ENCODE measurements around the gene MYADML2.

The MYADML2 gene

DNA sequence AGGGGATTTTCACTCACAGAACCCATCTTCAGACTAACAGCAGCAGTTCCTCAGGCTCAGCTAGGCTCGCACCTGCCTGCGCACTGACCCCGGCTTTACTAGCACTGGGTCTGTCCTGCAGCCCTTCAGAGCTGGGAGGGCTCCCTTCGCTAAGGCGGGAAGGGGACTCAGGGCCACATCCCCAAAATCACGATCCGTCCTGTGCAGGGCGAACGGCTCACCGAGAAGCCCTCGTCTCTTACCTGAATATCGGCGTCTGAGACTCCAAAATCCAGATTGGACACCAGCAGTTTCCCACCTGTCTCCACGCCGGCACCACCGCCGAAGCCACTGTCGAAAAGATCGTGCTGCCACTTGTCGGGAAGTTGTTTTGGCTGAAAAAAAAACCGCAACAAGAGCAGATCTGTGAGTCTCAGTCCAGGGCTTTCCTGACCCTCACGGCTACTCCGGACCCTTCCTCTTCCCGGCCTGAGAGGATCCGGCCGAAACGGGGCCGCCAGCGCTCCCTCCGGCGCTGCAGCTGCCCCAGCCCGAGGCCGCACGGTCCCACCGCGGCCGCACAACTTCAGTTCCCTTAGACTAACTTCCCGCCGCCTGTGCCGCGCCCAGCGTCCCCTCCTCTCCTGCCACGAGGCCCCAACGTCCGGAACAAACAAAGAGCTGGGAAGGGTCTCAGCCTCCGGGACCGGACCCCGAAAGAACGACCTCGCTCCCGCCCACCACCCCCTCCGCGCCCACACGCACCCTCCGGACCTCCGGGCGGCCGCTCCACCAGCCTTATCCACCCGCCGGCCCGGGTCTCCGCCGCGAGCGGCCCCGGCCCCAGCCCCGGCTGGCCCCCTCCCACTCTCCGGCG lies 56.4 kb downstream of the MYADML2 start:
- DNase-seq, result no peak

All from COR-L47 (cell line).